Stimulated activated naive CD8-positive, alpha-beta T cell treated with anti-CD3 and anti-CD28 coated beads, Interleukin-15, Interleukin-2, amounts not matched to agents 100 ng/mL and 50 ng/mL, for 24 hours (primary cell): ENCODE results near the gene TGFB2.

Source experiments
- H3K27ac Mint-ChIP-seq: one replicate; pipeline ENCODE4 v1.8.0; 2021; ENCODE audit warnings: mild to moderate bottlenecking, mixed read lengths
- H3K27me3 Mint-ChIP-seq: one replicate; pipeline ENCODE4 v1.8.0; 2021; ENCODE audit warnings: mixed read lengths
- H3K36me3 Mint-ChIP-seq: one replicate; pipeline ENCODE4 v1.8.0; 2021; ENCODE audit warnings: low read depth, mixed read lengths
- H3K4me1 Mint-ChIP-seq: one replicate; pipeline ENCODE4 v1.8.0; 2021; ENCODE audit warnings: low read depth, mixed read lengths
- H3K4me3 Mint-ChIP-seq: one replicate; pipeline ENCODE4 v1.8.0; 2021; ENCODE audit warnings: mild to moderate bottlenecking, mixed read lengths
- H3K9me3 Mint-ChIP-seq: one replicate; pipeline ENCODE4 v1.8.0; 2021; ENCODE audit warnings: mixed read lengths

Gene TGFB2

GRCh38 chr1:218344814-218345672 is at the start of gene TGFB2:
TGFB2 (plus strand) TSS chr1:218345336; CDS start chr1:218346702, 1,366 bp downstream.
- Mint-ChIP-seq H3K27ac (no peak within 1 kb of the TSS), H3K4me3 (no peak within 1 kb of the TSS), H3K4me1 (peaks cover 21% of the 10 kb centered on the region), H3K9me3 (no peaks in the 10 kb centered on the region), H3K36me3 (peaks cover 15% of the 10 kb centered on the region), H3K27me3 (peaks cover 45% of the 10 kb centered on the region)

DNA sequence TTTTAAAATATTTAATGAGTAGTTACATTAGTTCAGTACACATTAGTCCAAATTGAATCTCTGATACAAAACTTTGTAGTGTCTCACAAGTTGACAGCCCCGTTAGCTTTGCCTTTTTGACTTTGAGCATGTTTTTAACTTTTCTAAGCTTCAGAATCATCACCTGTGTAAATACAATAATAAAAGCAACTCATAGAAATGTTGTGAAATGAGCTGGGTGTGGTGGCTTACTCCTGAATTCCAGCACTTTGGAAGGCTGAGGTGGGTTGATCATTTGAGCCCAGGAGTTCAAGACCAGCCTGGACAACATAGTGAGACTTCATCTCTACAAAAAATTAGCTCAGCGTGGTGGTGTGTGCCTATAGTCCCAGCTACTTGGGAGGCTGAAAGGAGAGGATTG is 49.0 kb upstream of the TGFB2 start:
- Mint-ChIP-seq H3K4me3 (no peak overlapping the region), H3K27ac (no peak overlapping the region), H3K36me3 (peaks cover 37% of the 10 kb centered on the region), H3K9me3 (no peaks in the 10 kb centered on the region), H3K4me1 (peaks cover 7% of the 10 kb centered on the region), H3K27me3 (no peaks in the 10 kb centered on the region)

DNA sequence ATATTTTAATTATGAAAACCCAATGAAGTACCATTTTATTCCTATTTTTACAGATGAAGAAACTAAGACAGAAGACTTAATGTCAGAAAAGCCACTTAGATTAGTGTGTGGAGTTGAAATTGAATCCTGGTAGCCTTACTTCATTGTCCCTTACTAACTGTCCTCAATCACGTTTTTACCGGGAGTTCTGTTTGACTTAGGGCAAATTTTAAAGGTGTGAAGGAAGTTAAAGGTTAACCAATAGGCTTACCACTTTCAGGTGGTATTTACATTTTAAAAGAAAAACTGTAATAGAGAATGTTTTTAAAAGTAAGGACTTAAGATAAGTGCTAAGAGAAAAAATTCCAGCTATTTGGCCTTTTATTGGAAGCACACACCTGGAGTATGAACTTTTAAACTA is 47.7 kb upstream of the TGFB2 start:
- Mint-ChIP-seq H3K4me3 (no peak overlapping the region), H3K27me3 (no peaks in the 10 kb centered on the region), H3K36me3 (peaks cover 48% of the 10 kb centered on the region), H3K4me1 (peaks cover 10% of the 10 kb centered on the region), H3K27ac (no peak overlapping the region), H3K9me3 (no peaks in the 10 kb centered on the region)

DNA sequence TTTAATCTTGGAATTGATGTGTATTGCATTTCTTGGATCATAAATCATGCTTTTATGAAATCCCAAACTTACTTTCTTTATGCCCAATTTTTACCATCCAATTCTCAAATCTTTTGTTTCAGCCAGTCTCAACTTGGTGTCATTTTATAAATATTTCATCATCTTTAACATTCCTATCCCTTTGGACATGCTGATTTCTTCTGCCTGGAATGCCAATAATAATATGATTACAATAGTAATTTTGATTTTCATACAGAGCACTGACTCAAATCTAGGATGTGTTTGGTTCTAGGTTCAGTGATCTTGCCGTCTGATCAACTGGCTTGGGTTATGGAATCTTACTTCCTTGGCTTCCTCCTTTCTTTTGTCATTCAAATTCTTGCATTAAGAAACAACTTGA is 47.3 kb upstream of the TGFB2 start:
- Mint-ChIP-seq H3K4me1 (peaks cover 13% of the 10 kb centered on the region), H3K4me3 (no peak overlapping the region), H3K27me3 (no peaks in the 10 kb centered on the region), H3K36me3 (peaks cover 52% of the 10 kb centered on the region), H3K9me3 (no peaks in the 10 kb centered on the region), H3K27ac (no peak overlapping the region)

GRCh38 chr1:218298398-218298797 is 46.7 kb upstream of the TGFB2 start:
- Mint-ChIP-seq H3K4me3 (no peak overlapping the region), H3K36me3 (peaks cover 56% of the 10 kb centered on the region), H3K4me1 (peaks cover 16% of the 10 kb centered on the region), H3K9me3 (no peaks in the 10 kb centered on the region), H3K27ac (no peak overlapping the region), H3K27me3 (no peaks in the 10 kb centered on the region)

GRCh38 chr1:218299416-218299815 is 45.7 kb upstream of the TGFB2 start:
- peaks cover 49% of the 10 kb centered on the region for H3K36me3 Mint-ChIP-seq
- no peak overlapping the region for H3K4me3 Mint-ChIP-seq
- H3K9me3 Mint-ChIP-seq, result no peaks in the 10 kb centered on the region
- H3K27ac Mint-ChIP-seq, result no peak overlapping the region
- H3K27me3 Mint-ChIP-seq, result no peaks in the 10 kb centered on the region
- peaks cover 16% of the 10 kb centered on the region for H3K4me1 Mint-ChIP-seq

DNA sequence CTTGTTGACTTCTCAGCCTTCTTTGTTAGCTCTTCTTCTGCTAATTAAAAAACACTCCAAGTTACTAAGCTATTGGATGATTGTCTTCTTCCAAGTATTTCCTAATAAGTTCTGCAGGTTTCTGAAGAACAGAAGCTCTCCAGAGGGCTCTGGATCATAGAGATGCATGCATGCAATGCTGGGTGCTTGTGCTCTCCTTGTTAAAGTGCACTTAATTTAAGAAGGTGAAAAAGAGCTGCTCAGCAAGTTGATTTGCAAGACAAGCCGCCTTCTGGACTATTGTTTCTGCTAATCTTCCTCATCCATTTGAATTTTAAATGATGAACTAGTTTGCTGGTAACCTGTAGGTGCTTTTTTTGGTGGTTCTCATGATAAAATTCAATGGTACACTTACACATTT is 43.9 kb upstream of the TGFB2 start:
- Mint-ChIP-seq H3K4me1 (peaks cover 16% of the 10 kb centered on the region), H3K4me3 (no peak overlapping the region), H3K27ac (no peak overlapping the region), H3K9me3 (no peaks in the 10 kb centered on the region), H3K27me3 (no peaks in the 10 kb centered on the region), H3K36me3 (peaks cover 58% of the 10 kb centered on the region)

DNA sequence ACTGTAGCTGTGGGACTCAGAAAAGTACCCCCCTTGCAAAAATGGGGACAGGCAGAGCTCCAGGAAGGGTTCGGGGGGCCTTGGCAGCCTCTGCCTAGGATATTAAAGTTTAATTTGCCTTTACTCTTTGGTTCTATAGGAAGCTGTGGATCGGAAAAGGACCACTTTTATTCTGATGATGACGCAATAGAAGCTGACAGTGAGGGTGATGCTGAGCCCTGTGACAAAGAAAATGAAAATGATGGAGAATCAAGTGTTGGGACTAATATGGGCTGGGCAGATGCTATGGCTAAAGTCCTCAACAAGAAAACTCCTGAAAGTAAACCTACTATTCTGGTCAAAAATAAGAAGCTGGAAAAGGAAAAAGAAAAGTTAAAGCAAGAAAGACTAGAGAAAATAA is 43.0 kb upstream of the TGFB2 start:
- Mint-ChIP-seq H3K4me1 (peaks cover 13% of the 10 kb centered on the region), H3K27ac (no peak overlapping the region), H3K36me3 (peaks cover 54% of the 10 kb centered on the region), H3K27me3 (no peaks in the 10 kb centered on the region), H3K9me3 (no peaks in the 10 kb centered on the region), H3K4me3 (no peak overlapping the region)

DNA sequence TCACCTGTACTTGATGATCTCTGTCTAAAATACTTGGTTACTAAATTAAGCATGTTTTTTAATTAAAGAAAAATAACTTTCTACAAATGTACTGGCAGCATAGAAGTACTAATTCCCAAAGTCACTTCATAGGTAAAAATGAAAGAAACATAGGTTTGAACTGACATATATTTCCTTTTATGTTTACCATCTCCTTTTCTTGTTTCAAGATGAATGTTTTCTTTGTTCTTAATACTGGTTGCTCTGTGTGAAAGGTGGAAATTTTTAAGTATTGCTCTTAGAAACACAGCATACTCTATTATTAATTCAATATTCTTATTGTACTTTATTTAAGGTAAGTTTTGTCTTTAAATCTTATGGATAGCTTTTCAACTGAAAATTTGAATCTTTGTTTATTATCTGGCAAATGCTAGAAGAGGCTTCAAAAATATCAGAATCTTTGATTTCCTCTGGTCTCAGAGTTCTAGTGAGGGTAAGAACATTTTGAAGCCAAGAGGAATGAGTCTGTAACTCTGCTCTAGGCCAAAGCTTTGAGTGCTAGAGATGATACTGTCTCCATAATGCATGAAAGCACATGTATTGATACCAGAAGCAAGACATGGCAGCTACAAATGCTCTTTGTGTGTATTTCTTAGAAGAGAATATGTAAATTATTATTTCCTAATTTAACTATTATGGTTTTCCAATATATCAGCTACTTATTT is 41.8 kb upstream of the TGFB2 start:
- Mint-ChIP-seq H3K4me3 (no peak overlapping the region), H3K36me3 (peaks cover 57% of the 10 kb centered on the region), H3K27ac (no peak overlapping the region), H3K9me3 (no peaks in the 10 kb centered on the region), H3K4me1 (peaks cover 13% of the 10 kb centered on the region), H3K27me3 (no peaks in the 10 kb centered on the region)

DNA sequence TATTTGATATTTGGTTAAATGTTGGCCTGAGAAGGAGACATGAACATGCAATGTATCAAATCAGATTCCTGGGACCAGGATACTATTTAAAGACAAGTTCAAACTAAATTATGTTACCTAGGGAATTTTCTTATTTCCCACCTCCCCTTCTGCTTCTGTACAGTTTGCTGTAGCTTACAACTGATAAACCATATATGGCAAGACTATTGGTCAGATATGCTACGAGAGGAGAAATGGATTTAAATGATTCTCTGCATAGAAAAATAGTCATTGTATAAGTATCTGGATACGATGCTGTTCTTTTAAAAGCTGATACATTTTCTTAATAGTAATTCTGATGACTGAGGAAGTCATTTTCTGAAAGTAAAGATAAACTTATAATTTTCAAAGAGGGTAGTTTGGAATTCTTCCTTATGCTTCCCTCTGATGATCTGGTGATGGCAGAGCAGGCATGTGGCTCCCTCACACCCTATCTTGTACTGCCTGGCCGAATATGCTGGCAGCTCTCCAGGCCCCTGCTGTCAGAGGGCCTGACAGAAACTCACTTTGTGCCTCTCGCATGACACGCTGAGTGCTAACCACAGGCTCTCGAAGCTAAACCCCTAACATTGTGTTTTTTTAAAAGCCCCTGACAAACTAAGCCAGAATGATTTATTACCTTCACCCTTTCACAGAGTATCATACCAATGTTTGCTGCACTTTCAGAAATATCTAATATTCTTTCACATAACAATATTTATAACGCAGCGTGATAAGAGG is 40.7 kb upstream of the TGFB2 start:
- H3K9me3 Mint-ChIP-seq, result no peaks in the 10 kb centered on the region
- peaks cover 13% of the 10 kb centered on the region for H3K4me1 Mint-ChIP-seq
- H3K27ac Mint-ChIP-seq, result no peak overlapping the region
- H3K4me3 Mint-ChIP-seq, result no peak overlapping the region
- no peaks in the 10 kb centered on the region for H3K27me3 Mint-ChIP-seq
- peaks cover 65% of the 10 kb centered on the region for H3K36me3 Mint-ChIP-seq

DNA sequence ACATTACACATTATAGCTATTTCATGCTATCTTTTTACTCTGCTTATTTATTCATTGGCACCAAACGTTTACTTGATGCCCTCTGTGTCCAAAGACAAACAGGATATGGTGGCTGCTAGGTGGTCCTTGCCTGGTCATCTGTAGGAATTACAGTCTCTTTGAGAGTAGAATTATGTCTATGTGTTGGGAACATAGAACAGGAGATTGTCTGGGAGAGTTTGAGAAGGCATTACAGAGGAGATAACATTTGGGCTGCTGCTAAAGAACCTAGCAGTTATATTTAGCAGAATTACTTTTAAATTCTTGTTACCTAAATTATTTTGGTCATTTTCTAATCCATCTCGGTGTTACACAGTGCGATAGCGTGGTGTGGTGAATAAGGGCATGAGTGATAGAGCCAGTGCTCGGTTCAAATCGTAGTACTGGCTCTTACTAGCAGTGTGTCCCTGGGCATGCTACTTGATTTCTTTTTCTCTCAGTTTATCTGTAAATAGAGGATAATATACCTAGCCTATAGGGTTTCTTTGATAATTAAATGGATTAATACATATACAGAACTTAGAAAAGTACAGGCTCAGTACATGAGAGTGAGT is 39.6 kb upstream of the TGFB2 start:
- Mint-ChIP-seq H3K4me1 (peaks cover 11% of the 10 kb centered on the region), H3K36me3 (peaks cover 70% of the 10 kb centered on the region), H3K4me3 (no peak overlapping the region), H3K9me3 (no peaks in the 10 kb centered on the region), H3K27me3 (no peaks in the 10 kb centered on the region), H3K27ac (no peak overlapping the region)

- H3K4me3 Mint-ChIP-seq, result no peak overlapping the region
- H3K9me3 Mint-ChIP-seq, result no peaks in the 10 kb centered on the region
- peaks cover 12% of the 10 kb centered on the region for H3K4me1 Mint-ChIP-seq
- H3K36me3 Mint-ChIP-seq, result peaks cover 58% of the 10 kb centered on the region
- H3K27ac Mint-ChIP-seq, result peak overlapping the region; percentile 43
- H3K27me3 Mint-ChIP-seq, result no peaks in the 10 kb centered on the region
These were observed 32.6 kb upstream of the TGFB2 start for GRCh38 chr1:218312509-218312908.

DNA sequence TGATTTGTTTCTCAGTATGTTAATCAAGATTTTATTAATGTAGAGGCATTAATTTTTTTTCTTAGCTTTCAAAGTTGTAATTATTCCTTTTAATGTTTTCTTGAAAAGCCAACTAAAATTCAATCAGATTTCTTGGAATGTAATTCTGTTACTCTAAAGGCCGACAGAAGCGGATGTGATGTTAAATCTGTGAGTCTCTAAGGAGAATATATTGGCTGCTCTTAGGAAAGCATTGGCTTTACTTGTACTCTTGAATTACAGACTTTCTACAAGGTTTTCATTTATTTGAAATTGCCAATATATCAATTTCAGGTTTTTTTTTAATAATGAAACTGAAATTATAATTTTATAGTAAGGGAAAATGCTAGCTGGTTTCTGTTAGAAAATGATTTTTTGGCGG is 30.8 kb upstream of the TGFB2 start:
- no peaks in the 10 kb centered on the region for H3K27me3 Mint-ChIP-seq
- peaks cover 12% of the 10 kb centered on the region for H3K4me1 Mint-ChIP-seq
- H3K36me3 Mint-ChIP-seq, result peaks cover 54% of the 10 kb centered on the region
- H3K27ac Mint-ChIP-seq, result no peak overlapping the region
- H3K9me3 Mint-ChIP-seq, result no peaks in the 10 kb centered on the region
- H3K4me3 Mint-ChIP-seq, result no peak overlapping the region

DNA sequence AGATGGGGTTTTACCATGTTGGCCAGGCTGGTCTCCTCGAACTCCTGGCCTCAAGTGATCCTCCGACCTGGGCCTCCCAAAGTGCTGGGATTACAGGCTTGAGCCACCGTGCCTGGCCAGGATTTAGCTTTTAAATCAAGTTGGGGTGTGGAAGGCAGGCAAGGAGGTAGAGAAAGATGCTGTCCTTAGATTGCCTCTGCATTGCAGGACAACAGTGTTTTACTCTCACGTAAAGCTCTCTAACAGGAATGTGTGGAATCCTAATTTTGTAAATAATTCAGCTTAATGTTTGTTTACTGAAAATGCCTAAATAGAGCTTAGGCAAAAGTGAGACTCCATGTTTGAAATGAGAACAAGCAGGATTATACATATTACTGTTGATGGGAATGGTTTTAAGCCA is 29.5 kb upstream of the TGFB2 start:
- Mint-ChIP-seq H3K4me3 (no peak overlapping the region), H3K36me3 (peaks cover 56% of the 10 kb centered on the region), H3K27me3 (no peaks in the 10 kb centered on the region), H3K27ac (no peak overlapping the region), H3K4me1 (peaks cover 12% of the 10 kb centered on the region), H3K9me3 (no peaks in the 10 kb centered on the region)

DNA sequence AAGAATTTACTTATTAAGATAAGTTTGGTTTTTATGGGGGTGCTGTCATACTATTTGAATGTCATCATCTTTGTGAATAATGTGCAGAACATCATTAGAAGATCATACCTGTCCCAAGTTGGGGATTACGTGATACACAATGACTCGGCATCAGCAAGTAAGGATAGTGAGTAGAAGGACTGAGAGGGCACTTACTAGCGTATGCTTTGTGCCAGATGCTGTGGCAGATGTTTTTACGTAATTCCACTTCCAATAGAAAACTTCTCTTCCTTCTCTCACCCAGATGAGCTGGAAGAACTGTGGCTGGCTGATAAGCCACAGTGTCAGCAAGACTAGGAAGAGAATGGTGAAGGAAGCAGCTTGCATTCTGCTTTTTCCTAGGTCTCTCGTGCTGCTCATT is 28.1 kb upstream of the TGFB2 start:
- H3K4me1 Mint-ChIP-seq, result peaks cover 7% of the 10 kb centered on the region
- H3K27me3 Mint-ChIP-seq, result no peaks in the 10 kb centered on the region
- H3K4me3 Mint-ChIP-seq, result no peak overlapping the region
- H3K36me3 Mint-ChIP-seq, result peaks cover 50% of the 10 kb centered on the region
- H3K27ac Mint-ChIP-seq, result no peak overlapping the region
- no peaks in the 10 kb centered on the region for H3K9me3 Mint-ChIP-seq
